DOHH2 (cell line): ENCODE data around the gene NEUROG1.

ENCODE experiments used
- H3F3A ChIP-seq: fragments of 200-600 bp; sonication (generic), shearing (Covaris generic); 2 replicates; pipeline ENCODE4 v1.6.0; 2016; ENCODE audit warnings: antibody characterized with exemption, mild to moderate bottlenecking; ENCODE audit not compliant: control insufficient read depth, insufficient read depth
- H3K27ac ChIP-seq: fragments of 200-600 bp; sonication (generic); 2 replicates; pipeline ENCODE4 v1.5.1; 2014; ENCODE audit warnings: low read depth, mild to moderate bottlenecking, low read length, moderate library complexity
- H3K27me3 ChIP-seq: fragments of 200-600 bp; sonication (generic); 2 replicates; pipeline ENCODE4 v1.6.1; 2014; ENCODE audit warnings: mild to moderate bottlenecking, low read length, mixed read lengths; ENCODE audit not compliant: control insufficient read depth
- H3K36me3 ChIP-seq: fragments of 200-600 bp; sonication (generic); 2 replicates; pipeline ENCODE4 v1.6.1; 2014; ENCODE audit warnings: mild to moderate bottlenecking, low read length, moderate library complexity, mixed read lengths; ENCODE audit not compliant: control insufficient read depth
- H3K4me1 ChIP-seq: fragments of 200-600 bp; sonication (generic); 2 replicates; pipeline ENCODE4 v1.6.1; 2014; ENCODE audit warnings: mild to moderate bottlenecking, low read length, mixed read lengths; ENCODE audit not compliant: control insufficient read depth
- H3K4me2 ChIP-seq: fragments of 200-600 bp; sonication (generic); 2 replicates; pipeline ENCODE4 v1.6.0; 2014; ENCODE audit warnings: mild to moderate bottlenecking, low read length, moderate library complexity
- H3K4me3 ChIP-seq: fragments of 200-600 bp; sonication (generic); 2 replicates; pipeline ENCODE4 v1.5.1; 2014; ENCODE audit warnings: mild to moderate bottlenecking, low read length, mixed read lengths
- H3K79me2 ChIP-seq: fragments of 200-600 bp; sonication (generic); 2 replicates; pipeline ENCODE4 v1.6.1; 2014; ENCODE audit warnings: mild to moderate bottlenecking, low read length, mixed read lengths; ENCODE audit not compliant: control insufficient read depth
- H3K9me2 ChIP-seq: fragments of 200-600 bp; sonication (generic); replicated peaks from 2 replicates; pipeline ENCODE4 v1.6.1; 2014; ENCODE audit warnings: mild to moderate bottlenecking, low read length, mixed read lengths; ENCODE audit not compliant: control insufficient read depth
- H3K9me3 ChIP-seq: fragments of 200-600 bp; sonication (generic); 2 replicates; pipeline ENCODE4 v1.6.1; 2014; ENCODE audit warnings: antibody characterized with exemption, low read length, mixed read lengths; ENCODE audit not compliant: control insufficient read depth, insufficient read depth
- H4K20me1 ChIP-seq: fragments of 200-600 bp; sonication (generic); 2 replicates; pipeline ENCODE4 v1.6.0; 2014; ENCODE audit warnings: low read depth, mild to moderate bottlenecking, antibody characterized with exemption, low read length, moderate library complexity; ENCODE audit not compliant: control insufficient read depth, insufficient read depth
- CTCF ChIP-seq: fragments of 200-600 bp; sonication (generic); IDR thresholded peaks from one replicate; pipeline ENCODE4 v1.5.1; 2014; ENCODE audit warnings: antibody characterized with exemption, mild to moderate bottlenecking, low read depth, low read length; ENCODE audit not compliant: poor library complexity, severe bottlenecking
- EZH2phosphoT487 ChIP-seq: fragments of 200-600 bp; sonication (generic); IDR thresholded peaks from 2 replicates; pipeline ENCODE4 v1.6.1; 2017; ENCODE audit warnings: borderline replicate concordance, mild to moderate bottlenecking, antibody characterized with exemption, low read length, moderate library complexity, mixed read lengths

Gene NEUROG1

GRCh38 chr5:135538261-135538660, 2.5 kb upstream of the NEUROG1 start:
- H3K4me1 ChIP-seq, result no peaks in the 10 kb centered on the region
- no peaks in the 10 kb centered on the region for H3K79me2 ChIP-seq
- no peaks in the 10 kb centered on the region for H3K9me3 ChIP-seq
- H3F3A ChIP-seq, result no peaks in the 10 kb centered on the region
- H3K4me3 ChIP-seq, result no peak overlapping the region
- no peak overlapping the region for H3K4me2 ChIP-seq
- H3K27me3 ChIP-seq, result peaks cover 37% of the 10 kb centered on the region
- no peak overlapping the region for H3K27ac ChIP-seq
- no peaks in the 10 kb centered on the region for H3K36me3 ChIP-seq
- no peaks in the 10 kb centered on the region for H4K20me1 ChIP-seq
- no peaks in the 10 kb centered on the region for H3K9me2 ChIP-seq
- TF ChIP-seq CTCF, result no peak
- TF ChIP-seq EZH2phosphoT487, result no peak

GRCh38 chr5:135537745-135538144, 2.0 kb upstream of the NEUROG1 start:
- H3K36me3 ChIP-seq, result no peaks in the 10 kb centered on the region
- H3K27ac ChIP-seq, result no peak overlapping the region
- H3K4me3 ChIP-seq, result no peak overlapping the region
- no peaks in the 10 kb centered on the region for H3F3A ChIP-seq
- H3K9me3 ChIP-seq, result no peaks in the 10 kb centered on the region
- H3K27me3 ChIP-seq, result peaks cover 32% of the 10 kb centered on the region
- no peaks in the 10 kb centered on the region for H3K9me2 ChIP-seq
- H3K79me2 ChIP-seq, result no peaks in the 10 kb centered on the region
- no peak overlapping the region for H3K4me2 ChIP-seq
- H4K20me1 ChIP-seq, result no peaks in the 10 kb centered on the region
- no peaks in the 10 kb centered on the region for H3K4me1 ChIP-seq
- TF ChIP-seq EZH2phosphoT487 (no peak), CTCF (no peak)

GRCh38 chr5:135537271-135537670, 1.5 kb upstream of the NEUROG1 start:
- Histone ChIP-seq H3K27me3 (peaks cover 27% of the 10 kb centered on the region), H3K79me2 (no peaks in the 10 kb centered on the region)

More at GRCh38 chr5:135537271-135537670, 1.5 kb upstream of the NEUROG1 start:
- Histone ChIP-seq H3K4me1 (no peaks in the 10 kb centered on the region), H3K4me3 (no peak overlapping the region), H3K27ac (no peak overlapping the region), H3K9me2 (no peaks in the 10 kb centered on the region), H3K4me2 (no peak overlapping the region), H3K36me3 (no peaks in the 10 kb centered on the region), H3K9me3 (no peaks in the 10 kb centered on the region), H4K20me1 (no peaks in the 10 kb centered on the region), H3F3A (no peaks in the 10 kb centered on the region)
- TF ChIP-seq EZH2phosphoT487 (no peak), CTCF (no peak)
